Esophagus muscularis mucosa (tissue), 4 donors: ENCODE results near the gene HSPA6. TPM values are rescaled to one million over a fixed set of nuclear protein-coding genes. Genes with fewer than 3 reads are reported as not detected.
"Not testable (repeated sequence)": the region's sequence is repeated elsewhere in the genome, so short reads cannot be mapped to it uniquely, and the experiment has no call there.

ENCODE experiments used
- DNase-seq: peaks from one replicate; pipeline ENCODE4 v3.0.0-alpha.2; 2017; ENCODE audit errors: extremely low spot score
- H3K27ac ChIP-seq, 4 donors: fragments of 200-600 bp; sonication (generic); replicated peaks in 1 of 4; 1 replicate in 3 of 4; 2 replicates in 1 of 4; pipeline ENCODE4 v1.5.1; 2016 to 2019; ENCODE audit warnings: mild to moderate bottlenecking in 1 of 4
- H3K27me3 ChIP-seq, 4 donors: fragments of 200-600 bp; sonication (generic); one replicate each; pipeline versions ENCODE4 v1.5.1 to v1.6.0; 2016 to 2019
- H3K36me3 ChIP-seq, 4 donors: fragments of 200-600 bp; sonication (generic); one replicate each; pipeline ENCODE4 v1.5.1; 2016 to 2019
- H3K4me1 ChIP-seq, 4 donors: fragments of 200-600 bp; sonication (generic); one replicate each; pipeline ENCODE4 v1.5.1; 2016 to 2019
- H3K4me3 ChIP-seq, 4 donors: fragments of 200-600 bp; sonication (generic); 1 replicate in 2 of 4; 2 replicates in 2 of 4; pipeline ENCODE4 v1.5.1; 2016 to 2019; ENCODE audit warnings: mild to moderate bottlenecking in 4 of 4, moderate library complexity in 1 of 4
- H3K9me3 ChIP-seq, 4 donors: fragments of 200-600 bp; sonication (generic); 1 replicate in 3 of 4; 2 replicates in 1 of 4; pipeline ENCODE4 v1.5.1; 2016 to 2019
- POLR2AphosphoS5 ChIP-seq, 2 donors: sonication (generic); formaldehyde crosslinking; IDR thresholded peaks; one replicate each; pipeline ENCODE4 v1.6.1; 2017; ENCODE audit warnings: antibody characterized with exemption in 2 of 2
- WGBS: methylation state at CpG from one replicate; pipeline ENCODE4 v1.1.5; 2018; 5-methylcytosine and 5-hydroxymethylcytosine counted together
- intact Hi-C: fragments of 100-400 bp; cut with DNase I; formaldehyde crosslinking; loops from one replicate; pipeline ENCODE4 v1.15.1; 2023
- total RNA-seq, 4 donors: library from RNA; depleted of rRNA; stranded (reverse); fragments of >200 nt; gene quantifications; one replicate each; pipeline versions ENCODE4 v1.1.0 to v1.2.1, GENCODE V29; 2016

Gene HSPA6
- total RNA-seq, 4 donors from 2014 or later, result 1.8 to 6.5 (median 3.3) TPM

GRCh38 chr1:161532644-161533567, 8.6 kb downstream of the HSPA6 start:
- peaks cover 4 to 23% (median 14%) of the 10 kb centered on the region in 4 donors for H3K4me1 ChIP-seq
- DNase-seq, H3K27me3 ChIP-seq, H3K9me3 ChIP-seq, intact Hi-C loops, H3K36me3 ChIP-seq: not testable (repeated sequence)
- 74% methylated on average over 10 of the region's 16 CpGs for WGBS
- H3K4me3 ChIP-seq, result peak overlapping the region in 1 of 4 donors; percentile 5
- peak overlapping the region in 3 of 4 donors; percentile 33 to 46 (median 34) for H3K27ac ChIP-seq
- TF ChIP-seq POLR2AphosphoS5 (IDR thresholded peaks at IDR 0.05), result peak in 1 of 2 donors; percentile 26

GRCh38 chr1:161537068-161537669, 12.8 kb downstream of the HSPA6 start:
- H3K4me3 ChIP-seq, intact Hi-C loops, H3K9me3 ChIP-seq, H3K27me3 ChIP-seq, H3K27ac ChIP-seq, DNase-seq, H3K36me3 ChIP-seq: not testable (repeated sequence)
- peaks cover 9 to 15% (median 14%) of the 10 kb centered on the region in 4 donors for H3K4me1 ChIP-seq
- 75% methylated on average over 7 of the region's 7 CpGs for WGBS

GRCh38 chr1:161538925-161539479, 14.7 kb downstream of the HSPA6 start:
- H3K4me1 ChIP-seq, result peaks cover 9 to 11% (median 11%) of the 10 kb centered on the region in 4 donors
- H3K27me3 ChIP-seq, H3K4me3 ChIP-seq, H3K9me3 ChIP-seq, DNase-seq, H3K36me3 ChIP-seq, H3K27ac ChIP-seq, intact Hi-C loops: not testable (repeated sequence)
- 86% methylated on average over 7 of the region's 7 CpGs for WGBS

- H3K9me3 ChIP-seq, H3K27me3 ChIP-seq, intact Hi-C loops, H3K36me3 ChIP-seq: not testable (repeated sequence)
- Histone ChIP-seq H3K27ac (peak overlapping the region; percentile 48 to 65 (median 60)), H3K4me3 (peak overlapping the region; percentile 50 to 64 (median 54)), H3K4me1 (peaks cover 9 to 11% (median 11%) of the 10 kb centered on the region in 4 donors)
- TF ChIP-seq POLR2AphosphoS5 (IDR thresholded peaks at IDR 0.05), result peak in 1 of 2 donors; percentile 66
- 7% methylated on average over 41 of the region's 41 CpGs for WGBS
- DNase-seq, result peak; percentile 94
Measured at GRCh38 chr1:161539731-161540569, 15.6 kb downstream of the HSPA6 start.

- intact Hi-C loops, H3K9me3 ChIP-seq, H3K36me3 ChIP-seq, H3K27me3 ChIP-seq, DNase-seq: not testable (repeated sequence)
- 60% methylated on average over 10 of the region's 10 CpGs for WGBS
- Histone ChIP-seq H3K27ac (peak overlapping the region in 3 of 4 donors; percentile 48 to 61 (median 60)), H3K4me1 (peaks cover 9 to 11% (median 11%) of the 10 kb centered on the region in 4 donors), H3K4me3 (peak overlapping the region; percentile 50 to 64 (median 54))
Measured at GRCh38 chr1:161540570-161540960, 16.2 kb downstream of the HSPA6 start.

- H3K4me3 ChIP-seq, DNase-seq, H3K9me3 ChIP-seq, H3K27me3 ChIP-seq, intact Hi-C loops, H3K27ac ChIP-seq, H3K36me3 ChIP-seq: not testable (repeated sequence)
- WGBS, result 86% methylated on average over 5 of the region's 5 CpGs
- H3K4me1 ChIP-seq, result peaks cover 9 to 11% (median 11%) of the 10 kb centered on the region in 4 donors
Measured at GRCh38 chr1:161542091-161542559, 17.8 kb downstream of the HSPA6 start.

GRCh38 chr1:161543125-161543524, 18.8 kb downstream of the HSPA6 start:
- H3K27me3 ChIP-seq, DNase-seq, H3K36me3 ChIP-seq, intact Hi-C loops, H3K27ac ChIP-seq, H3K9me3 ChIP-seq, H3K4me3 ChIP-seq: not testable (repeated sequence)
- WGBS, result 90% methylated on average over 1 of the region's 1 CpG
- peaks cover 9 to 11% (median 11%) of the 10 kb centered on the region in 4 donors for H3K4me1 ChIP-seq

- H3K4me3 ChIP-seq, H3K27ac ChIP-seq, intact Hi-C loops, H3K9me3 ChIP-seq, DNase-seq, H3K4me1 ChIP-seq, H3K36me3 ChIP-seq: not testable (repeated sequence)
- H3K27me3 ChIP-seq, result peaks cover 0 to 10% (median 0%) of the 10 kb centered on the region in 4 donors
- 79% methylated on average over 10 of the region's 11 CpGs for WGBS
Measured at GRCh38 chr1:161545005-161545731, 20.8 kb downstream of the HSPA6 start.

GRCh38 chr1:161547995-161548741, 23.8 kb downstream of the HSPA6 start:
- peaks cover 0 to 14% (median 0%) of the 10 kb centered on the region in 4 donors for H3K27me3 ChIP-seq
- whole genome bisulfite sequencing, result 100% methylated on average over 4 of the region's 8 CpGs
- H3K9me3 ChIP-seq, H3K36me3 ChIP-seq, intact Hi-C loops, H3K4me3 ChIP-seq, H3K4me1 ChIP-seq, H3K27ac ChIP-seq, DNase-seq: not testable (repeated sequence)

GRCh38 chr1:161548749-161549406, 24.5 kb downstream of the HSPA6 start:
- DNase-seq, H3K4me1 ChIP-seq, H3K27ac ChIP-seq, intact Hi-C loops, H3K4me3 ChIP-seq, H3K9me3 ChIP-seq, H3K36me3 ChIP-seq: not testable (repeated sequence)
- peaks cover 0 to 14% (median 0%) of the 10 kb centered on the region in 4 donors for H3K27me3 ChIP-seq
- 93% methylated on average over 1 of the region's 2 CpGs for WGBS
